ENCODE results near the gene FAM9B. TPM values are rescaled to one million over a fixed set of nuclear protein-coding genes. Genes with fewer than 3 reads are reported as not detected.

Gene FAM9B
- total and polyA plus RNA-seq, 4 donors = not detected

DNA sequence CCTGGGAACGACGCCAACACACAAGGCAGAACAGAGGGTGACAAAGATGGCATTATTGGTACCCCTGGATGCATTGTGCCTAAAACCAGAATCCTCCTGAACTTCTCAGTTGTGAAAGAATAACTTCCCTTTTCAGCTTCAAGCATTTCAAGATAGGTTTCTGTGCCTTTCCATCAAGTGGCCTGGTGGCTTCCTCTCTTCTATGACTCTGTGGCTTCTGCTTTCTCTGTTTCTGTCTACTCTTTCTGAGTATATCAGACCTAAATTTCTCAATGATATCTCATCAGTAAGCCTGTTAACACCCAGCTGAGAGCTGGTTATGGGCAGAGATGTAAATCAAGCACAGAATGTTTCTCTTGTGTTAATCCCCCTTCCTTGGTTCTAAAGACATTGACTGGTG lies 21.4 kb upstream of the FAM9B start:
- TF ChIP-seq CTCF (IDR thresholded peaks at IDR 0.05; ENCODE audit: control extremely low read depth, extremely low read depth) = no peak
- Histone ChIP-seq H3K27me3 (ENCODE audit: control insufficient read depth in 3 of 3, insufficient read depth in 3 of 3, low read length in 2 of 3) (peaks cover 4 to 28% (median 14%) of the 10 kb centered on the region in 3 donors), H3K27ac (ENCODE audit: low read depth in 1 of 2, low read length in 1 of 2) (no peak overlapping the region), H3K4me1 (ENCODE audit: control insufficient read depth in 5 of 5, insufficient read depth in 5 of 5, low read length in 5 of 5) (no peaks in the 10 kb centered on the region), H3K9me3 (ENCODE audit: control insufficient read depth in 4 of 4, insufficient read depth in 3 of 4, low read length in 3 of 4) (no peaks in the 10 kb centered on the region), H3K36me3 (ENCODE audit: control insufficient read depth in 4 of 4, insufficient read depth in 4 of 4, low read length in 4 of 4) (no peaks in the 10 kb centered on the region), H3K9ac (ENCODE audit: insufficient read depth in 1 of 2, low read length in 2 of 2) (no peak overlapping the region), H3K4me3 (no peak overlapping the region)
- ATAC-seq (ENCODE audit: insufficient read depth, low FRiP score) (no peak), DNase-seq (no peak)
- WGBS, 2 donors = 28 to 83% methylated on average over 2 of the region's 2 CpGs

- Histone ChIP-seq H3K36me3 (ENCODE audit: control insufficient read depth in 4 of 4, insufficient read depth in 4 of 4, low read length in 4 of 4) (no peaks in the 10 kb centered on the region), H3K4me1 (ENCODE audit: control insufficient read depth in 5 of 5, insufficient read depth in 5 of 5, low read length in 5 of 5) (no peaks in the 10 kb centered on the region), H3K27me3 (ENCODE audit: control insufficient read depth in 3 of 3, insufficient read depth in 3 of 3, low read length in 2 of 3) (peaks cover 0 to 18% (median 17%) of the 10 kb centered on the region in 3 donors), H3K9ac (ENCODE audit: insufficient read depth in 1 of 2, low read length in 2 of 2) (no peak overlapping the region), H3K9me3 (ENCODE audit: control insufficient read depth in 4 of 4, insufficient read depth in 3 of 4, low read length in 3 of 4) (no peaks in the 10 kb centered on the region), H3K4me3 (no peak overlapping the region), H3K27ac (ENCODE audit: low read depth in 1 of 2, low read length in 1 of 2) (no peak overlapping the region)
- TF ChIP-seq CTCF (IDR thresholded peaks at IDR 0.05; ENCODE audit: control extremely low read depth, extremely low read depth) = no peak
- WGBS, 2 donors = 83 to 92% methylated on average over 3 of the region's 3 CpGs
- ATAC-seq (ENCODE audit: insufficient read depth, low FRiP score) (no peak), DNase-seq (no peak)
These were observed 18.2 kb upstream of the FAM9B start for GRCh38 chrX:9052081-9052480.

DNA sequence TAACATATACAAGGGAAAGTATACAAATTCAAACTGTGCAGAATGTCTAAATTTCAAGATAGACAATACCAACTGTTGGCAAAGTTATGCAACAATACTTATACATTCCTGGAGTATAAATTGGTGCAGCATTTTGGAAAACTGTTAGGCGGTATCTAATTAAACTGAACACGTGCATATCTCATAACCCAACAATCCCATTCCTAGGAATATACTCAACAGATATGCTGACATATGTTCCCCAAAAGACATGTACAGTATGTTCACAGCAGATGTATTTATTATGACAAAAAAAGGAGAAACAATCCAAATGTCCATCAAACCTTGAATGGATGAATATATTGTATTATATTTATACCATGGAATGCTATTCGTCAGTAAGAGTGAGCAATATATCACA lies 16.4 kb upstream of the FAM9B start:
- ATAC-seq (ENCODE audit: insufficient read depth, low FRiP score) (no peak), DNase-seq (no peak)
- Histone ChIP-seq H3K27me3 (ENCODE audit: control insufficient read depth in 3 of 3, insufficient read depth in 3 of 3, low read length in 2 of 3) (peaks cover 0 to 20% (median 9%) of the 10 kb centered on the region in 3 donors), H3K36me3 (ENCODE audit: control insufficient read depth in 4 of 4, insufficient read depth in 4 of 4, low read length in 4 of 4) (no peaks in the 10 kb centered on the region), H3K4me1 (ENCODE audit: control insufficient read depth in 5 of 5, insufficient read depth in 5 of 5, low read length in 5 of 5) (no peaks in the 10 kb centered on the region), H3K9ac (ENCODE audit: insufficient read depth in 1 of 2, low read length in 2 of 2) (no peak overlapping the region), H3K4me3 (no peak overlapping the region), H3K27ac (ENCODE audit: low read depth in 1 of 2, low read length in 1 of 2) (no peak overlapping the region), H3K9me3 (ENCODE audit: control insufficient read depth in 4 of 4, insufficient read depth in 3 of 4, low read length in 3 of 4) (no peaks in the 10 kb centered on the region)
- WGBS, 2 donors = 88 to 96% methylated on average over 3 of the region's 3 CpGs
- TF ChIP-seq CTCF (IDR thresholded peaks at IDR 0.05; ENCODE audit: control extremely low read depth, extremely low read depth) = no peak

GRCh38 chrX:9048801-9049200 lies 14.9 kb upstream of the FAM9B start:
- no peak overlapping the region for H3K4me3 ChIP-seq
- DNase-seq = peak in 2 of 3 donors; percentile 11 to 17
- peaks cover 0 to 20% (median 9%) of the 10 kb centered on the region in 3 donors for H3K27me3 ChIP-seq (ENCODE audit: control insufficient read depth in 3 of 3, insufficient read depth in 3 of 3, low read length in 2 of 3)
- ATAC-seq (ENCODE audit: insufficient read depth, low FRiP score) = no peak
- no peak for TF ChIP-seq CTCF (IDR thresholded peaks at IDR 0.05; ENCODE audit: control extremely low read depth, extremely low read depth)
- no peak overlapping the region for H3K27ac ChIP-seq (ENCODE audit: low read depth in 1 of 2, low read length in 1 of 2)
- H3K4me1 ChIP-seq (ENCODE audit: control insufficient read depth in 5 of 5, insufficient read depth in 5 of 5, low read length in 5 of 5) = no peaks in the 10 kb centered on the region
- H3K9me3 ChIP-seq (ENCODE audit: control insufficient read depth in 4 of 4, insufficient read depth in 3 of 4, low read length in 3 of 4) = no peaks in the 10 kb centered on the region
- 63 to 89% methylated on average over 1 of the region's 1 CpG for WGBS, 2 donors
- no peak overlapping the region for H3K9ac ChIP-seq (ENCODE audit: insufficient read depth in 1 of 2, low read length in 2 of 2)
- no peaks in the 10 kb centered on the region for H3K36me3 ChIP-seq (ENCODE audit: control insufficient read depth in 4 of 4, insufficient read depth in 4 of 4, low read length in 4 of 4)
